Upper lobe of left lung (tissue), 6 donors: ENCODE data around the gene ARID5B. TPM values are rescaled to one million over a fixed set of nuclear protein-coding genes. Genes with fewer than 3 reads are reported as not detected.

Source experiments
- ATAC-seq, 2 donors: fragments of 200-7000 bp; cut with Tn5 transposase; one replicate each; pipeline ENCODE4 v1.9.1; 2022; ENCODE audit warnings: mild to moderate bottlenecking in 2 of 2, moderate library complexity in 2 of 2; ENCODE audit not compliant: low FRiP score in 2 of 2
- DNase-seq, 2 donors: peaks; one replicate each; pipeline ENCODE4 v3.0.0-alpha.2; 2019 to 2020
- H3K27ac ChIP-seq, 4 donors: fragments of 200-600 bp; sonication (generic); one replicate each; pipeline ENCODE4 v1.5.1; 2016 to 2019
- H3K27me3 ChIP-seq, 4 donors: fragments of 200-600 bp; sonication (generic); one replicate each; pipeline ENCODE4 v1.5.1; 2017 to 2019
- H3K36me3 ChIP-seq, 4 donors: fragments of 200-600 bp; sonication (generic); one replicate each; pipeline ENCODE4 v1.5.1; 2016 to 2019
- H3K4me1 ChIP-seq, 4 donors: fragments of 200-600 bp; sonication (generic); one replicate each; pipeline ENCODE4 v1.5.1; 2018 to 2019
- H3K4me3 ChIP-seq, 4 donors: fragments of 200-600 bp; sonication (generic); one replicate each; pipeline ENCODE4 v1.5.1; 2017 to 2019; ENCODE audit warnings: mild to moderate bottlenecking in 2 of 4, moderate library complexity in 1 of 4
- H3K9me3 ChIP-seq, 4 donors: fragments of 200-600 bp; sonication (generic); one replicate each; pipeline ENCODE4 v1.5.1; 2018 to 2019
- EP300 ChIP-seq, 4 donors: sonication (generic); formaldehyde crosslinking; IDR thresholded peaks; one replicate each; pipeline ENCODE4 v1.5.1; 2017; ENCODE audit warnings: antibody characterized with exemption in 4 of 4, control low read depth in 2 of 4
- POLR2A ChIP-seq, 4 donors: fragments of 450-650 bp; IDR thresholded peaks; one replicate each; pipeline ENCODE4 v1.5.1; 2016 to 2017; ENCODE audit warnings: antibody characterized with exemption in 4 of 4, mild to moderate bottlenecking in 2 of 4
- POLR2AphosphoS5 ChIP-seq, 2 donors: sonication (generic); formaldehyde crosslinking; IDR thresholded peaks; one replicate each; pipeline ENCODE4 v1.5.1; 2017; ENCODE audit warnings: antibody characterized with exemption in 2 of 2
- WGBS, 2 donors: methylation state at CpG; one replicate each; pipeline ENCODE4 v1.1.5; 2017 to 2018; 5-methylcytosine and 5-hydroxymethylcytosine counted together
- total RNA-seq, 6 donors: library from RNA; depleted of rRNA in 4 of 6; stranded (reverse); fragments of >200 nt in 4 of 6; gene quantifications; one replicate each; pipeline versions ENCODE4 v1.1.0 to v1.2.1, GENCODE V29; 2016 to 2021
- TF ChIP-seq, protein P1 (sequence below), 6 experiments: fragments of 450-650 bp in 4 of 6; fragments of 200-600 bp in 2 of 6; sonication (generic) in 2 of 6; IDR thresholded peaks; one replicate each; pipeline ENCODE4 v1.5.1; 2016 to 2019; ENCODE audit warnings: antibody characterized with exemption in 6 of 6
- donor health status: DM: no; HTN: no; CAD: no; lungs with moderate emphysema.
- donor health status: DM: no; HTN: yes; CAD: no; lungs with severe emphysema.

The ARID5B gene
- total RNA-seq, 6 donors from 2014 or later: 20.2 to 51.3 (median 28.4) TPM

- TF ChIP-seq POLR2A (IDR thresholded peaks at IDR 0.05) (no peak), POLR2AphosphoS5 (IDR thresholded peaks at IDR 0.05) (no peak), EP300 (IDR thresholded peaks at IDR 0.05) (no peak)
- TF ChIP-seq, protein P1, sequence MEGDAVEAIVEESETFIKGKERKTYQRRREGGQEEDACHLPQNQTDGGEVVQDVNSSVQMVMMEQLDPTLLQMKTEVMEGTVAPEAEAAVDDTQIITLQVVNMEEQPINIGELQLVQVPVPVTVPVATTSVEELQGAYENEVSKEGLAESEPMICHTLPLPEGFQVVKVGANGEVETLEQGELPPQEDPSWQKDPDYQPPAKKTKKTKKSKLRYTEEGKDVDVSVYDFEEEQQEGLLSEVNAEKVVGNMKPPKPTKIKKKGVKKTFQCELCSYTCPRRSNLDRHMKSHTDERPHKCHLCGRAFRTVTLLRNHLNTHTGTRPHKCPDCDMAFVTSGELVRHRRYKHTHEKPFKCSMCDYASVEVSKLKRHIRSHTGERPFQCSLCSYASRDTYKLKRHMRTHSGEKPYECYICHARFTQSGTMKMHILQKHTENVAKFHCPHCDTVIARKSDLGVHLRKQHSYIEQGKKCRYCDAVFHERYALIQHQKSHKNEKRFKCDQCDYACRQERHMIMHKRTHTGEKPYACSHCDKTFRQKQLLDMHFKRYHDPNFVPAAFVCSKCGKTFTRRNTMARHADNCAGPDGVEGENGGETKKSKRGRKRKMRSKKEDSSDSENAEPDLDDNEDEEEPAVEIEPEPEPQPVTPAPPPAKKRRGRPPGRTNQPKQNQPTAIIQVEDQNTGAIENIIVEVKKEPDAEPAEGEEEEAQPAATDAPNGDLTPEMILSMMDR (IDR thresholded peaks at IDR 0.05): no peak
- H3K4me3 ChIP-seq: no peak overlapping the region
- ATAC-seq (no peak), DNase-seq (no peak)
- H3K27ac ChIP-seq: no peak overlapping the region
- peaks cover 5 to 19% (median 15%) of the 10 kb centered on the region in 4 donors for H3K4me1 ChIP-seq
- no peaks in the 10 kb centered on the region for H3K27me3 ChIP-seq
- H3K9me3 ChIP-seq: no peaks in the 10 kb centered on the region
- WGBS, 2 donors: 51 to 73% methylated on average over 4 of the region's 4 CpGs
- no peaks in the 10 kb centered on the region for H3K36me3 ChIP-seq
These were observed 211.5 kb downstream of the ARID5B start for GRCh38 chr10:62112963-62113362.

- Histone ChIP-seq H3K9me3 (no peaks in the 10 kb centered on the region), H3K27ac (no peak overlapping the region), H3K36me3 (no peaks in the 10 kb centered on the region), H3K4me1 (peaks cover 5 to 16% (median 12%) of the 10 kb centered on the region in 4 donors), H3K27me3 (no peaks in the 10 kb centered on the region), H3K4me3 (no peak overlapping the region)
- WGBS, 2 donors: 93 to 95% methylated on average over 4 of the region's 4 CpGs
- no peak for DNase-seq
- TF ChIP-seq, protein P1 (IDR thresholded peaks at IDR 0.05): no peak
- no peak for TF ChIP-seq POLR2A (IDR thresholded peaks at IDR 0.05)
- TF ChIP-seq POLR2AphosphoS5 (IDR thresholded peaks at IDR 0.05): no peak
- no peak for TF ChIP-seq EP300 (IDR thresholded peaks at IDR 0.05)
- ATAC-seq: no peak
These were observed 212.2 kb downstream of the ARID5B start for GRCh38 chr10:62113680-62114079.

DNA sequence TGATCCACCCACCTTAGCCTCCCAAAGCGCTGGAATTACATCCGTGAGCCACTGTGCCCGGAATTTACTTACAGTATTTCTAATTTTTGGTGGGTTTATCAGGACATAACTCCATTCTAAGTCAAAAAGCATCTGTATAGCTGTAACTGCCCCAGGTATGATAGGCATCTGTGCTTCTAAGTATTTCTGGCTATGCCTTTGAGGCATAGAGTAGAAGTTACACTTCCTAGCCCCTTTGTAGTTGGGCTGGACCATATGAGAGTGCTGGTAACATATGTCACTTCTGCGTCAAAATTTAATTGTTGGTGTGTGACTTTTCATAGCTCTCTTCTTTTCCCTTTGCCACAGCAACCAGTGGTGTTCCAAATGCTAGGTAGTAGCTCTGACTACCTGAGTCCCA, 213.8 kb downstream of the ARID5B start:
- no peaks in the 10 kb centered on the region for H3K36me3 ChIP-seq
- no peak overlapping the region for H3K4me3 ChIP-seq
- TF ChIP-seq, protein P1 (IDR thresholded peaks at IDR 0.05): no peak
- TF ChIP-seq POLR2AphosphoS5 (IDR thresholded peaks at IDR 0.05) (no peak), POLR2A (IDR thresholded peaks at IDR 0.05) (no peak), EP300 (IDR thresholded peaks at IDR 0.05) (no peak)
- 97 to 100% methylated on average over 4 of the region's 4 CpGs for WGBS, 2 donors
- DNase-seq (no peak), ATAC-seq (no peak)
- no peaks in the 10 kb centered on the region for H3K4me1 ChIP-seq
- H3K9me3 ChIP-seq: no peaks in the 10 kb centered on the region
- no peaks in the 10 kb centered on the region for H3K27me3 ChIP-seq
- no peak overlapping the region for H3K27ac ChIP-seq

DNA sequence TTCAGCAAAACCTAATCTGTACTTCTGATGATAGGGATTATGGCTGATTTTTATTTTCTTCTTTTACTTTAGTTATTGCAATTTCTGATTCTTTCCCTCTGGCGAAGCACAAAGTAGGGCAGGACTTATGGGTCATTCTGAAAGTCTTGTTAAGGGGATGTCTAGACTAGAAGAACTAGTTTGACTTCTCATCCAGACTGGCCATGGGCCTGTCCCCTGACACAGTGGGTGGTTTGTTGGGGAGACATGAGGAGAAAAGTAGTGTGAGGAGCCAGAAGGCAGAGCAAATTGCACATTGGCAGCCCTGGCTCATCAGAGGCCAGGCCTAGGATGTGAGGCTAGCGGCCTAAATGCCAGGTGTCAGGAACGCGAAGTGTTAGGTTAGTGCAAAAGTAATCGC, 214.3 kb downstream of the ARID5B start:
- no peak overlapping the region for H3K27ac ChIP-seq
- DNase-seq (no peak), ATAC-seq (no peak)
- H3K9me3 ChIP-seq: no peaks in the 10 kb centered on the region
- no peaks in the 10 kb centered on the region for H3K27me3 ChIP-seq
- no peaks in the 10 kb centered on the region for H3K4me1 ChIP-seq
- H3K4me3 ChIP-seq: no peak overlapping the region
- no peaks in the 10 kb centered on the region for H3K36me3 ChIP-seq
- TF ChIP-seq POLR2AphosphoS5 (IDR thresholded peaks at IDR 0.05) (no peak), POLR2A (IDR thresholded peaks at IDR 0.05) (no peak), EP300 (IDR thresholded peaks at IDR 0.05) (no peak)
- TF ChIP-seq, protein P1 (IDR thresholded peaks at IDR 0.05): no peak
- WGBS, 2 donors: 84 to 95% methylated on average over 5 of the region's 5 CpGs

GRCh38 chr10:62116896-62117295, 215.4 kb downstream of the ARID5B start:
- Histone ChIP-seq H3K9me3 (no peaks in the 10 kb centered on the region), H3K27ac (no peak overlapping the region), H3K36me3 (no peaks in the 10 kb centered on the region), H3K4me1 (no peaks in the 10 kb centered on the region), H3K27me3 (no peaks in the 10 kb centered on the region), H3K4me3 (no peak overlapping the region)
- peak in 1 of 2 donors; percentile 27 for DNase-seq
- TF ChIP-seq POLR2A (IDR thresholded peaks at IDR 0.05): no peak
- TF ChIP-seq POLR2AphosphoS5 (IDR thresholded peaks at IDR 0.05): no peak
- TF ChIP-seq, protein P1 (IDR thresholded peaks at IDR 0.05): no peak
- TF ChIP-seq EP300 (IDR thresholded peaks at IDR 0.05): no peak
- ATAC-seq: no peak
- 89 to 95% methylated on average over 6 of the region's 6 CpGs for WGBS, 2 donors
